ENCODE measurements around the gene KCNJ10.

DNA sequence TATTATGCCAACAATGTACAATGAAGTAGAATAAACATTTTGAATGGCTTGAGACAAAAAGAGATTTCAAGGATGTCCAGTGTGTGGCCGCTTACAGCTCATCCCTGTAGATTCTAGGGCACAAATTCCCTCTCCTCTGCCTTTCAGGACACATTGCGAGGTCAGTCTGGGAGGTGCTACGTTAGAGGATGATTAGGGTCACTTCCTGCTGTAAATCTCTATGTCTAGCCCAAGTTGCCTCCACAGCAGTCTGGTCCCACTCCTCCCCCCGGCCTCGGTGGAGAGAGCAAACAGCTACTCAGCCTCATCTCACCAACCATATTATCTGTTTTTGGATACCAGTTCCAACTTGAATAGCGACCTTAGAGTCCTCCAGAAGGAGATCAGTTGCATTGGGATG, 17.0 kb downstream of the KCNJ10 start:
- no peak for TF ChIP-seq POLR2AphosphoS5 (IDR thresholded peaks at IDR 0.05; ENCODE audit: insufficient read depth, low read depth, low read length)
- TF ChIP-seq, protein P1, sequence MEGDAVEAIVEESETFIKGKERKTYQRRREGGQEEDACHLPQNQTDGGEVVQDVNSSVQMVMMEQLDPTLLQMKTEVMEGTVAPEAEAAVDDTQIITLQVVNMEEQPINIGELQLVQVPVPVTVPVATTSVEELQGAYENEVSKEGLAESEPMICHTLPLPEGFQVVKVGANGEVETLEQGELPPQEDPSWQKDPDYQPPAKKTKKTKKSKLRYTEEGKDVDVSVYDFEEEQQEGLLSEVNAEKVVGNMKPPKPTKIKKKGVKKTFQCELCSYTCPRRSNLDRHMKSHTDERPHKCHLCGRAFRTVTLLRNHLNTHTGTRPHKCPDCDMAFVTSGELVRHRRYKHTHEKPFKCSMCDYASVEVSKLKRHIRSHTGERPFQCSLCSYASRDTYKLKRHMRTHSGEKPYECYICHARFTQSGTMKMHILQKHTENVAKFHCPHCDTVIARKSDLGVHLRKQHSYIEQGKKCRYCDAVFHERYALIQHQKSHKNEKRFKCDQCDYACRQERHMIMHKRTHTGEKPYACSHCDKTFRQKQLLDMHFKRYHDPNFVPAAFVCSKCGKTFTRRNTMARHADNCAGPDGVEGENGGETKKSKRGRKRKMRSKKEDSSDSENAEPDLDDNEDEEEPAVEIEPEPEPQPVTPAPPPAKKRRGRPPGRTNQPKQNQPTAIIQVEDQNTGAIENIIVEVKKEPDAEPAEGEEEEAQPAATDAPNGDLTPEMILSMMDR (IDR thresholded peaks at IDR 0.05; ENCODE audit: extremely low read depth in 1 of 2, insufficient read depth in 1 of 2, low read depth in 1 of 2, low read length in 2 of 2) = no peak
- no peak for TF ChIP-seq MAX (IDR thresholded peaks at IDR 0.05; ENCODE audit: insufficient read depth, insufficient read length)
- TF ChIP-seq JUN (IDR thresholded peaks at IDR 0.05; ENCODE audit: borderline replicate concordance, insufficient read depth, insufficient read length, low read depth) = no peak
- TF ChIP-seq EZH2 (IDR thresholded peaks at IDR 0.05; ENCODE audit: borderline replicate concordance, low read depth, low read length, severe bottlenecking) = no peak
- TF ChIP-seq POLR2A (IDR thresholded peaks at IDR 0.05; ENCODE audit: low read depth, low read length) = no peak

Measured in endothelial cell of umbilical vein (primary cell).